ENCODE measurements around the gene ADARB2.

Gene ADARB2

GRCh38 chr10:1557081-1557480, 180.2 kb downstream of the ADARB2 start:
- TF ChIP-seq FOXP2 (optimal IDR thresholded peaks at IDR 0.05; ENCODE audit: borderline replicate concordance, extremely low read depth, extremely low read length, insufficient read depth) (no peak), POLR2AphosphoS5 (IDR thresholded peaks at IDR 0.05; ENCODE audit: low read depth, low read length) (no peak), TAF1 (IDR thresholded peaks at IDR 0.05; ENCODE audit: borderline replicate concordance, insufficient read depth, low read length) (no peak), SIN3A (IDR thresholded peaks at IDR 0.05; ENCODE audit: borderline replicate concordance, insufficient read depth, low read length) (no peak)
- TF ChIP-seq, protein P1, sequence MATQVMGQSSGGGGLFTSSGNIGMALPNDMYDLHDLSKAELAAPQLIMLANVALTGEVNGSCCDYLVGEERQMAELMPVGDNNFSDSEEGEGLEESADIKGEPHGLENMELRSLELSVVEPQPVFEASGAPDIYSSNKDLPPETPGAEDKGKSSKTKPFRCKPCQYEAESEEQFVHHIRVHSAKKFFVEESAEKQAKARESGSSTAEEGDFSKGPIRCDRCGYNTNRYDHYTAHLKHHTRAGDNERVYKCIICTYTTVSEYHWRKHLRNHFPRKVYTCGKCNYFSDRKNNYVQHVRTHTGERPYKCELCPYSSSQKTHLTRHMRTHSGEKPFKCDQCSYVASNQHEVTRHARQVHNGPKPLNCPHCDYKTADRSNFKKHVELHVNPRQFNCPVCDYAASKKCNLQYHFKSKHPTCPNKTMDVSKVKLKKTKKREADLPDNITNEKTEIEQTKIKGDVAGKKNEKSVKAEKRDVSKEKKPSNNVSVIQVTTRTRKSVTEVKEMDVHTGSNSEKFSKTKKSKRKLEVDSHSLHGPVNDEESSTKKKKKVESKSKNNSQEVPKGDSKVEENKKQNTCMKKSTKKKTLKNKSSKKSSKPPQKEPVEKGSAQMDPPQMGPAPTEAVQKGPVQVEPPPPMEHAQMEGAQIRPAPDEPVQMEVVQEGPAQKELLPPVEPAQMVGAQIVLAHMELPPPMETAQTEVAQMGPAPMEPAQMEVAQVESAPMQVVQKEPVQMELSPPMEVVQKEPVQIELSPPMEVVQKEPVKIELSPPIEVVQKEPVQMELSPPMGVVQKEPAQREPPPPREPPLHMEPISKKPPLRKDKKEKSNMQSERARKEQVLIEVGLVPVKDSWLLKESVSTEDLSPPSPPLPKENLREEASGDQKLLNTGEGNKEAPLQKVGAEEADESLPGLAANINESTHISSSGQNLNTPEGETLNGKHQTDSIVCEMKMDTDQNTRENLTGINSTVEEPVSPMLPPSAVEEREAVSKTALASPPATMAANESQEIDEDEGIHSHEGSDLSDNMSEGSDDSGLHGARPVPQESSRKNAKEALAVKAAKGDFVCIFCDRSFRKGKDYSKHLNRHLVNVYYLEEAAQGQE (IDR thresholded peaks at IDR 0.05; ENCODE audit: insufficient read depth in 1 of 2, low read depth in 2 of 2, low read length in 2 of 2) = no peak

DNA sequence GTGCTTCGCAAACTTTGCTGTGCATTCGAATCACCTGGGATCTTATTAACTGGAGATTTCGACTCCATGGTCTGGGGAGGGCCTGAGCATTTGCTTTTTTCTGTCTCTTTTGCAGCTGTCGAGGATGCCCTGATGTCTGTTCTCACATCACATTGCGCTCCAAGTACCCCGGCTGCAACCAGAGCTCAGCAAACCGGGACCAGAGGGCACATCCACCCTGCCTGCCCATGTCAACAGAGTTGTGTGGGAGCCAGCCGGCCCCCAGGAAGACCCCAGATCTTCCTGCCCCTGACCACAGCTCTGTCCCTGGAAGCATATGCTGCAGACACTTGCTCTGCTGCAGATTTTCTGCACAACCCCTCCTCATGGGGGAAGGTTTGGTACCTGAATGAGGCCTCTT, 180.8 kb downstream of the ADARB2 start:
- TF ChIP-seq, protein P1 (IDR thresholded peaks at IDR 0.05; ENCODE audit: insufficient read depth in 1 of 2, low read depth in 2 of 2, low read length in 2 of 2) = no peak
- TF ChIP-seq POLR2AphosphoS5 (IDR thresholded peaks at IDR 0.05; ENCODE audit: low read depth, low read length) (no peak), TAF1 (IDR thresholded peaks at IDR 0.05; ENCODE audit: borderline replicate concordance, insufficient read depth, low read length) (no peak), SIN3A (IDR thresholded peaks at IDR 0.05; ENCODE audit: borderline replicate concordance, insufficient read depth, low read length) (no peak), FOXP2 (optimal IDR thresholded peaks at IDR 0.05; ENCODE audit: borderline replicate concordance, extremely low read depth, extremely low read length, insufficient read depth) (no peak)

- TF ChIP-seq, protein P1 (IDR thresholded peaks at IDR 0.05; ENCODE audit: insufficient read depth in 1 of 2, low read depth in 2 of 2, low read length in 2 of 2) = no peak
Observed at GRCh38 chr10:1553951-1554350, 183.4 kb downstream of the ADARB2 start.

- TF ChIP-seq TAF1 (IDR thresholded peaks at IDR 0.05; ENCODE audit: borderline replicate concordance, insufficient read depth, low read length) (no peak), FOXP2 (optimal IDR thresholded peaks at IDR 0.05; ENCODE audit: borderline replicate concordance, extremely low read depth, extremely low read length, insufficient read depth) (no peak), POLR2AphosphoS5 (IDR thresholded peaks at IDR 0.05; ENCODE audit: low read depth, low read length) (no peak), SIN3A (IDR thresholded peaks at IDR 0.05; ENCODE audit: borderline replicate concordance, insufficient read depth, low read length) (no peak)
- TF ChIP-seq, protein P1 (IDR thresholded peaks at IDR 0.05; ENCODE audit: insufficient read depth in 1 of 2, low read depth in 2 of 2, low read length in 2 of 2) = no peak
Observed at GRCh38 chr10:1552881-1553670, 184.2 kb downstream of the ADARB2 start.

GRCh38 chr10:1552406-1552805, 184.9 kb downstream of the ADARB2 start:
- TF ChIP-seq POLR2AphosphoS5 (IDR thresholded peaks at IDR 0.05; ENCODE audit: low read depth, low read length) (no peak), TAF1 (IDR thresholded peaks at IDR 0.05; ENCODE audit: borderline replicate concordance, insufficient read depth, low read length) (no peak), SIN3A (IDR thresholded peaks at IDR 0.05; ENCODE audit: borderline replicate concordance, insufficient read depth, low read length) (no peak), FOXP2 (optimal IDR thresholded peaks at IDR 0.05; ENCODE audit: borderline replicate concordance, extremely low read depth, extremely low read length, insufficient read depth) (no peak)
- TF ChIP-seq, protein P1 (IDR thresholded peaks at IDR 0.05; ENCODE audit: insufficient read depth in 1 of 2, low read depth in 2 of 2, low read length in 2 of 2) = no peak
